ENCODE data around the gene TGFB1. TPM values are rescaled to one million over a fixed set of nuclear protein-coding genes. Genes with fewer than 3 reads are reported as not detected.

TGFB1 gene
- total RNA-seq, 4 donors from 2014 or later = 11.4 to 26.9 (median 22.2) TPM

DNA sequence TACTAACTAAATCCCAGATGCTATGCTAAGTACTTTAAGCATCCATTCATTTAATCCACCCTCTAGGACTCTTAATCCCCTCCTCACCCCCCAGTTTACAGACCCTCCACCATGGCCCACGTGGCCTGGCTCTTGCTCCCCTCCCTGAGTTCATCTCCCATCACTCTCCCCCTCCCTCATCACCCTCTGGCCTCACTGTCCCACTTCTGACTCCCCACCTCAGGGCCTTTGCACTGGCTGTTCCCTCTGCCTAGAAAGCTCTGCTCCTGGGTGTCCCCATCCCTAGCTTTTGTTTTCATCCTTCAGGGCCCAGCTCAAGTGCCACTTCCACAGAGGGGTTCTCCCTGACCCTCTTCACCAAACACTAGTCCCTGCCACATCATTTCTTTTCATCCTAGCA, 6.0 kb upstream of the TGFB1 start:
- no peak for DNase-seq (ENCODE audit: low spot score in 2 of 2)
- WGBS, 2 donors = 94 to 96% methylated on average over 1 of the region's 1 CpG
- intact Hi-C loops (cut with DNase I; ENCODE audit: low total_unique reads) = no loop called here
- TF ChIP-seq, protein P1, sequence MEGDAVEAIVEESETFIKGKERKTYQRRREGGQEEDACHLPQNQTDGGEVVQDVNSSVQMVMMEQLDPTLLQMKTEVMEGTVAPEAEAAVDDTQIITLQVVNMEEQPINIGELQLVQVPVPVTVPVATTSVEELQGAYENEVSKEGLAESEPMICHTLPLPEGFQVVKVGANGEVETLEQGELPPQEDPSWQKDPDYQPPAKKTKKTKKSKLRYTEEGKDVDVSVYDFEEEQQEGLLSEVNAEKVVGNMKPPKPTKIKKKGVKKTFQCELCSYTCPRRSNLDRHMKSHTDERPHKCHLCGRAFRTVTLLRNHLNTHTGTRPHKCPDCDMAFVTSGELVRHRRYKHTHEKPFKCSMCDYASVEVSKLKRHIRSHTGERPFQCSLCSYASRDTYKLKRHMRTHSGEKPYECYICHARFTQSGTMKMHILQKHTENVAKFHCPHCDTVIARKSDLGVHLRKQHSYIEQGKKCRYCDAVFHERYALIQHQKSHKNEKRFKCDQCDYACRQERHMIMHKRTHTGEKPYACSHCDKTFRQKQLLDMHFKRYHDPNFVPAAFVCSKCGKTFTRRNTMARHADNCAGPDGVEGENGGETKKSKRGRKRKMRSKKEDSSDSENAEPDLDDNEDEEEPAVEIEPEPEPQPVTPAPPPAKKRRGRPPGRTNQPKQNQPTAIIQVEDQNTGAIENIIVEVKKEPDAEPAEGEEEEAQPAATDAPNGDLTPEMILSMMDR (IDR thresholded peaks at IDR 0.05) = no peak
- no peak for TF ChIP-seq POLR2A (IDR thresholded peaks at IDR 0.05)
- H3K4me3 ChIP-seq (ENCODE audit: low read depth, poor library complexity, severe bottlenecking) = no peak overlapping the region

DNA sequence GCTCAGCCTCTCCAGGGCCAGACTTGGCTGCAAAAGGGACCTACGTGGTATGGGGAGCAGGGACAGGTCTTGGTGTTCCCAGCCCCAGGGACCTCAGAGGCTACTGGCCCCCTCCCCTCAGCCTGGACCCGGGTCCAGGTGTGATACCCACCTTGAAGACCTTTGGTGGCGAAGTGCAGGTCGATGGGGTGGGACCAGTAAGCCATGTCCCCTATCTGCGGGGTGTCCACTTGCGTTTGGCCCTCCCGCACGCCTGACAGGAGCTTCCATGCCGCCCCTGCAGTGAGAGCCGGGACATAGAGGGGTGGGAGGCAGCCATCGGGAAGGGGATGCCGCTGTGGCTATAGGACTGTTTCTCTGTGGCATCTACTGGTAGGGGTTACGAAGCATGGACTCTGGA, 4.0 kb upstream of the TGFB1 start:
- intact Hi-C loops (cut with DNase I; ENCODE audit: low total_unique reads) = no loop called here
- 85 to 97% methylated on average over 9 to 11 of the region's 13 CpGs for WGBS, 2 donors
- H3K4me3 ChIP-seq (ENCODE audit: low read depth, poor library complexity, severe bottlenecking) = no peak overlapping the region
- TF ChIP-seq POLR2A (IDR thresholded peaks at IDR 0.05) = no peak
- TF ChIP-seq, protein P1 (IDR thresholded peaks at IDR 0.05) = no peak
- DNase-seq (ENCODE audit: low spot score in 2 of 2) = no peak

DNA sequence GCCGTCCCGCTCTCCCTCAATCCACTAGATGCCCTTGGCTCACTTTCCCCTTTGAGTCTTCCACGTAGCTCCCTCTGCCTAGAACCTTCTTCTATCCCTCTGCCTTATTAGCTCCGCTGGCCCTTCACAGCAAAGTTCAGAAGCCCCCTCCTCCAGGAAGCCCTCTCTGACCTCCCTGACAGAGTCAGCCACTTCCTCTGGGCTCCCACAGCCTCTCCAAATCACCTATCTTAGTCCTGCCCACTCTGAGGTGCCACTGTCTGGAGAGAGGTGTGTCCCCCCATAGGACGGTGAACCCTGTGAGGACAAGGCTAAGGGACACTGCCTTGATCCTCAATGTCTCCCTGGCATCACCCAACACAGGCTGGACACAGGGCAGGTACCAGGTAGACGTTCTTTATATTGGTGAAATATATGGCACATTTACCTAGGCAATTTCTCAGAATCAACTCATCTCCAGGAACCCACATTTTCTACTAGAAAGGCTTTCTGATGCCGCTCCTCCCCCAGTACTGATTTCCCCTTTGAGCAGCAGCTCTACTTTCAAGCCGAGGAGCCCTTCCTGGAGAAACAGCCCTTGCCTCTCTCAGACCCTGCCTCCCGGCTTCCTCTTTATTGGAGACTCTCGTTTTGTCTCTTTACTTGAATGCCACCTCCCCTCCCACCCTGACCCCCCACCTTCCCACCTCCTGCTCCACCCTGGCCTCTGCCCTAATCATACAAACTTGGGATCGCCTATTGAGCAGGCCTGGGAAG, 3.4 kb upstream of the TGFB1 start:
- DNase-seq (ENCODE audit: low spot score in 2 of 2) = no peak
- no peak for TF ChIP-seq POLR2A (IDR thresholded peaks at IDR 0.05)
- TF ChIP-seq, protein P1 (IDR thresholded peaks at IDR 0.05) = no peak
- intact Hi-C loops (cut with DNase I; ENCODE audit: low total_unique reads) = no loop called here
- WGBS, 2 donors = 83 to 88% methylated on average over 11 of the region's 11 CpGs
- no peak overlapping the region for H3K4me3 ChIP-seq (ENCODE audit: low read depth, poor library complexity, severe bottlenecking)

DNA sequence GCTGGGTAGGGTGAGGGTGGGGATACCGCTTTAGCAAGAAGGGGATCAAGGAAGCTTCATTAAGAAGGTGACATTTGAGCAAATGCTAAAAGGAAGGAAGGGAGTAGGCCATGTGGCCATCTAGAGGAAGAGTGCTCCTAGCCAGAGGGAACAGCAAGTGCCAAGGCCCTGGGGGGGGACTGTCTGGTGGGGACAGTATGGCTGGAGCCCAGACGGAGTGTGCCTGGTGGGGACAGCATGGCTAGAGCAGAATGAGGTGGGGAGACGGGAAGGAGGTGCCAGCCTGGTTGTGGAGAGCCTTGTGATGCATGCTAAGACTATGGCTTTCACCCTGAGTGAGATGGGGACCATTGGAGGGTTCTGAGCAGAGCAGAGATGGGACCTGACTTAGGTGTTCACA, 2.1 kb upstream of the TGFB1 start:
- WGBS, 2 donors = 69 to 83% methylated on average over 3 of the region's 3 CpGs
- intact Hi-C loops (cut with DNase I; ENCODE audit: low total_unique reads) = no loop called here

DNA sequence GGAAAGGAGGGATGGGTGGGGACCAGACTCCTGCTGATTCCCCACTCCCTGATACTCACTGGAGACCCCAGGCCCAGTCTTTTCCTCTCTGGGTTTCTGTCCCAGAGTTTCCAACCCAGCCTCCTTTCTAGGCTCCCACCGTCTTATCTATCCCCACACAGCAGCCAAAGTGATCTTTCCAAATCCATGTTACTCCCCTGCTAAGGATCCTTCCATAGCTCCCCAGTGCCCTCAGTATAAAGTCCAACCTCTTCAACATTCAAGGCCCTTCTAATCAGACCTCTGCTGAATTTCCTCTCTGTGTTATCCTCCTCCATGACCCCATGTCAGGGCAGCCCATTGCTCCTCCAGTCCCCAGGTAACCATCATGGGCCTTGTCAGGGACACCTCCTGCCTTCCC, 1.3 kb upstream of the TGFB1 start:
- no peak overlapping the region for H3K4me3 ChIP-seq (ENCODE audit: low read depth, poor library complexity, severe bottlenecking)
- TF ChIP-seq, protein P1 (IDR thresholded peaks at IDR 0.05) = no peak
- no peak for TF ChIP-seq POLR2A (IDR thresholded peaks at IDR 0.05)
- intact Hi-C loops (cut with DNase I; ENCODE audit: low total_unique reads) = no loop called here
- WGBS, 2 donors = 86 to 92% methylated on average over 1 of the region's 1 CpG
- no peak for DNase-seq (ENCODE audit: low spot score in 2 of 2)

More for the DNA sequence above, 2.1 kb upstream of the TGFB1 start:
- no peak overlapping the region for H3K4me3 ChIP-seq (ENCODE audit: low read depth, poor library complexity, severe bottlenecking)
- TF ChIP-seq, protein P1 (IDR thresholded peaks at IDR 0.05) = no peak
- no peak for TF ChIP-seq POLR2A (IDR thresholded peaks at IDR 0.05)
- DNase-seq (ENCODE audit: low spot score in 2 of 2) = no peak
